Vagina (tissue), 2 donors: ENCODE measurements around the gene DCDC2.

Experiments used
- POLR2A ChIP-seq, 2 donors: fragments of 450-650 bp; IDR thresholded peaks; one replicate each; pipeline ENCODE4 v1.6.1; 2017; ENCODE audit warnings: antibody characterized with exemption in 2 of 2, mild to moderate bottlenecking in 2 of 2, moderate library complexity in 2 of 2
- POLR2AphosphoS5 ChIP-seq, 2 donors: sonication (generic); formaldehyde crosslinking; IDR thresholded peaks; one replicate each; pipeline ENCODE4 v1.9.0; 2017; ENCODE audit warnings: antibody characterized with exemption in 2 of 2, mild to moderate bottlenecking in 2 of 2, low read depth in 1 of 2; ENCODE audit not compliant: insufficient read depth in 1 of 2

DNA sequence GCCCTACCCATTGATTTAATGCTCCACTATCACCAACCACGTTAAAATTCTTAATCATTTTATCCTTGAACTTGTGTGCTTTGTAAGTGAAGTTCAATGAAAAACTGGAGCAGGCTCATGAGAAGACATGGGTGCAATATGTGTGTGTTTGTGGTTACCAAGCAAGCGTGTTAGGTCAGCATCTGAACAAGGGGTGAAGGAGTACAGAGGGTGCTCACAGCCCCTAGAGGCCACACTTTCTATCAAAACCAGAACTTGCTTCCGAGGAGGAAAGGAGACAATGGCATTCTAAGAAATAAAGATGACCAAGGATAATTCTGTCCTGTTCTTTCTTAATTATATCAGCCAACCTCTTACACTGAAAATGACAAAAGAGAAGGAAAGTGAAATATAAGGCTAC is 138.2 kb downstream of the DCDC2 start:
- TF ChIP-seq POLR2A (IDR thresholded peaks at IDR 0.05) (no peak), POLR2AphosphoS5 (IDR thresholded peaks at IDR 0.05; ENCODE audit: insufficient read depth in 1 of 2, low read depth in 1 of 2) (no peak)
